GM13976 (cell line): ENCODE data around the gene SPDYE6.
A peak's percentile ranks its signal among the peaks of the same experiment; 100 is the strongest.

Experiments used
- DNase-seq: peaks from one replicate; pipeline ENCODE4 v3.0.0; 2012; ENCODE audit warnings: low spot score
- CTCF ChIP-seq: IDR thresholded peaks from 2 replicates; pipeline ENCODE4 v1.5.1; 2012; ENCODE audit warnings: borderline replicate concordance, mild to moderate bottlenecking; ENCODE audit not compliant: insufficient read depth; ENCODE audit errors: extremely low read depth, missing control alignments, control extremely low read depth
- in situ Hi-C: fragments of 300-500 bp; cut with MboI; formaldehyde crosslinking; loops from one replicate; pipeline ENCODE4 v1.12.0; 2022; ENCODE audit warnings: low sequenced_read_pairs, mixed read lengths, inconsistent platforms; ENCODE audit not compliant: unreplicated experiment

The SPDYE6 gene

GRCh38 chr7:102395873-102396709 lies 39.8 kb upstream of the SPDYE6 start, which contains the start of gene PRKRIP1:
PRKRIP1 (plus strand) TSS chr7:102396363; CDS start chr7:102396412, 49 bp downstream.
- in situ Hi-C loops, result loop anchor here (25.0 kb wide), 1 partner anchor 859 kb away; no protein-coding TSS in a partner anchor
- TF ChIP-seq CTCF, result no peak
- DNase-seq, result peak; percentile 96

DNA sequence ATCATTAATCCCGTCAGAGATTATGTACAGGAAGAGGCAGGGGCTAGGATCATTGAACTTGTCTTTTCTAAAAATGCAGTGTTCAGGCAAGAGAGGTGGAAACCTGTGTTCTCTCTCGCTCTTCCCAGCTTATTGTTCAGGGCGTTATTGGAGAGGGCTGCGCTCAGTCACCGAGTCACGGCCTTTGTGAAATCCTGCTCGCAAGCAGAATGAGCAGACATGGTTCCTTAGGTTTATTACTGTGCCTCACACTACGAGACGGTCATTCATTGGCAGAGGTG lies 39.3 kb upstream of the SPDYE6 start:
- TF ChIP-seq CTCF, result no peak
- in situ Hi-C loops, result loop anchor here (25.0 kb wide), 1 partner anchor 858 kb away; no protein-coding TSS in a partner anchor
- DNase-seq, result no peak

GRCh38 chr7:102393467-102393866 lies 37.2 kb upstream of the SPDYE6 start:
- no peak for TF ChIP-seq CTCF
- DNase-seq, result no peak
- in situ Hi-C loops, result loop anchor here (25.0 kb wide), 1 partner anchor 856 kb away; no protein-coding TSS in a partner anchor

- no peak for DNase-seq
- no peak for TF ChIP-seq CTCF
- in situ Hi-C loops, result loop anchor here (25.0 kb wide), 1 partner anchor 855 kb away; no protein-coding TSS in a partner anchor
These were observed 36.1 kb upstream of the SPDYE6 start for GRCh38 chr7:102392330-102392729.

DNA sequence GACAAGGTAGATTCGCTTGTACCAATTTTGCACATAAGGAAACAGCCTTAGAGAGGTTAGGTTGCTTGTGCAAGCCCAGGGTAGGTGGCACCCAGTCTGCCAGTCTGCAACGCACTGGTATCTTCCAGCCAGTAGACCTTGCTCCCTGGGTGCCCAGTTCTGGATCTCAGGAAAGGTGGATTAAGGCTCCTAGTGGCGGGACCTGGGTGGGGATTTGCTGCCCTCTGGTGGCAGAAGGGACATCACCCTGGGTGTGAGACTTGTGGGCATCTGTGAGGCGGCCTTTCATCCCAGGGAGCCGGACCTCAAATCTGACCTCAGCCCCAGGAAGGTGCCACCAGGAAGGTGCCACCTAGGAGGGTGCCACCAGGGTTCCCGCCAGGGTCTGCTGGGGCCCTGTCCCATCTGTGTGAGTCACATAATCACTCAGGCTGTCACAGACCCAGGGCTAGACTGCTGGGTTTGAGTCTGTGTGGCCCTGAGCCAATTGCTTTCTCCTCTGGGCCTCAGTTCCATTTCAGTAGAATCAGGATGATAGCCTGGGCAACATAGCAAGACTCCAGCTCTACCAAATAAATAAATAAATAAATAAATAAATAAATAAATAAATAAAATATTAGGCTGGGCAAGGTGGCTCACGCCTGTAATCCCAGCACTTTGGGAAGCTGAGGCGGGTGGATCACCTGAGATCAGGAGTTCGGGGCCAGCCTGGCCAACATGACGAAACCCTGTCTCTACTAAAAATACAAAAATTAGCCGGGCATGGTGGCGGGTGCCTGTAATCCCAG lies 34.6 kb upstream of the SPDYE6 start:
- peak; percentile 59 for TF ChIP-seq CTCF
- in situ Hi-C loops, result loop anchor here (25.0 kb wide), 1 partner anchor 854 kb away; no protein-coding TSS in a partner anchor
- peak; percentile 74 for DNase-seq

DNA sequence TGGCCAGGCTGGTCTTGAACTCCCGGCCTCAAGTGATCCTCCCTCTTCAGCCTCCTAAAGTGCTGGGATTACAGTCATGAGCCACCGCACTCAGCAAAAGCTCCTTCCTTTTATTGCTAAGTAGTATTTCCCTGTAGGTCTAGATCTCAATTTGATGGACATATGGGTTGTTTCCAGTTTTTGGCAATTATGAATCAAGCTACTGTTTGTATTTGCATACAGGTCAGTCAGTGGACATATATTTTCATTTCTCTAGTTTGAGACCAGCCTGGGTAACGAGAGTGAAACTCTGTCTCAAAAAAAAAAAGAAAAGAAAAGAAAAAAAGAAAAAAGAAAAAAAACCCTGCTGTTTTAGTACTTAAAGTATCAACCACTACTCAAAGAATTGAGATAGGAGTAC lies 33.6 kb upstream of the SPDYE6 start:
- DNase-seq, result no peak
- no peak for TF ChIP-seq CTCF
- in situ Hi-C loops, result loop anchor here (5.0 to 25.0 kb wide), 2 partner anchors 103 to 853 kb away; partner anchors contain the start of gene SH2B2
